ENCODE data around the gene PAAF1.

Gene PAAF1

GRCh38 chr11:73949246-73949645 is 72.4 kb downstream of the PAAF1 start:
- DNase-seq (ENCODE audit: low read depth in 2 of 2) = no peak
- TF ChIP-seq CTCF (IDR thresholded peaks at IDR 0.05; ENCODE audit: low read depth, low read length) = no peak
- H3K4me3 ChIP-seq (replicated peaks in 1 of 2; ENCODE audit: low read depth in 2 of 2, low read length in 2 of 2) = no peak overlapping the region

GRCh38 chr11:73949912-73950311 is 73.1 kb downstream of the PAAF1 start:
- no peak for TF ChIP-seq CTCF (IDR thresholded peaks at IDR 0.05; ENCODE audit: low read depth, low read length)
- H3K4me3 ChIP-seq (replicated peaks in 1 of 2; ENCODE audit: low read depth in 2 of 2, low read length in 2 of 2) = no peak overlapping the region
- DNase-seq (ENCODE audit: low read depth in 2 of 2) = no peak

- no peak for TF ChIP-seq CTCF (IDR thresholded peaks at IDR 0.05; ENCODE audit: low read depth, low read length)
- DNase-seq (ENCODE audit: low read depth in 2 of 2) = peak; percentile 50 to 61
- no peak within 1 kb of the TSS for H3K4me3 ChIP-seq (replicated peaks in 1 of 2; ENCODE audit: low read depth in 2 of 2, low read length in 2 of 2)
These were observed 74.3 kb downstream of the PAAF1 start, which contains the start of gene DNAJB13 for GRCh38 chr11:73950869-73951710. Gene DNAJB13, plus strand, starts transcription at chr11:73951026. Its CDS starts 44 bp downstream, at chr11:73951070.

GRCh38 chr11:73951797-73952196 is 75.0 kb downstream of the PAAF1 start:
- H3K4me3 ChIP-seq (replicated peaks in 1 of 2; ENCODE audit: low read depth in 2 of 2, low read length in 2 of 2) = no peak overlapping the region
- DNase-seq (ENCODE audit: low read depth in 2 of 2) = no peak
- TF ChIP-seq CTCF (IDR thresholded peaks at IDR 0.05; ENCODE audit: low read depth, low read length) = no peak

GRCh38 chr11:73956876-73957653 is 80.3 kb downstream of the PAAF1 start:
- no peak for DNase-seq (ENCODE audit: low read depth in 2 of 2)
- H3K4me3 ChIP-seq (replicated peaks in 1 of 2; ENCODE audit: low read depth in 2 of 2, low read length in 2 of 2) = no peak overlapping the region
- no peak for TF ChIP-seq CTCF (IDR thresholded peaks at IDR 0.05; ENCODE audit: low read depth, low read length)

- no peak for DNase-seq (ENCODE audit: low read depth in 2 of 2)
These were observed 81.0 kb downstream of the PAAF1 start for GRCh38 chr11:73957654-73958361.

More at GRCh38 chr11:73957654-73958361, 81.0 kb downstream of the PAAF1 start:
- H3K4me3 ChIP-seq (replicated peaks in 1 of 2; ENCODE audit: low read depth in 2 of 2, low read length in 2 of 2) = no peak overlapping the region
- no peak for TF ChIP-seq CTCF (IDR thresholded peaks at IDR 0.05; ENCODE audit: low read depth, low read length)

All from cardiac fibroblast (primary cell).